M059J (cell line): ENCODE measurements around the gene ANKRD28. TPM values are rescaled to one million over a fixed set of nuclear protein-coding genes. Genes with fewer than 3 reads are reported as not detected.
"Not testable (repeated sequence)": the region's sequence is repeated elsewhere in the genome, so short reads cannot be mapped to it uniquely, and the experiment has no call there.

Experiments used
- DNase-seq: peaks from one replicate; pipeline ENCODE4 v3.0.0-alpha.2; 2012; ENCODE audit warnings: low read depth
- total RNA-seq: library from RNA; depleted of rRNA; stranded (reverse); fragments of >200 nt; shearing (Covaris generic); gene quantifications from 2 replicates; pipeline ENCODE4 v1.2.3, GENCODE V29; 2014

Gene ANKRD28
- total RNA-seq, 1 experiment from 2014 or later = 41.9 TPM

- no peak for DNase-seq
Observed at GRCh38 chr3:15771444-15771843, 26.3 kb downstream of the ANKRD28 start.

GRCh38 chr3:15769256-15769915 is 28.4 kb downstream of the ANKRD28 start:
- DNase-seq = no peak

GRCh38 chr3:15768421-15769255 is 29.1 kb downstream of the ANKRD28 start:
- peak; percentile 92 for DNase-seq

- no peak for DNase-seq
Observed at GRCh38 chr3:15766406-15766805, 31.4 kb downstream of the ANKRD28 start.

DNA sequence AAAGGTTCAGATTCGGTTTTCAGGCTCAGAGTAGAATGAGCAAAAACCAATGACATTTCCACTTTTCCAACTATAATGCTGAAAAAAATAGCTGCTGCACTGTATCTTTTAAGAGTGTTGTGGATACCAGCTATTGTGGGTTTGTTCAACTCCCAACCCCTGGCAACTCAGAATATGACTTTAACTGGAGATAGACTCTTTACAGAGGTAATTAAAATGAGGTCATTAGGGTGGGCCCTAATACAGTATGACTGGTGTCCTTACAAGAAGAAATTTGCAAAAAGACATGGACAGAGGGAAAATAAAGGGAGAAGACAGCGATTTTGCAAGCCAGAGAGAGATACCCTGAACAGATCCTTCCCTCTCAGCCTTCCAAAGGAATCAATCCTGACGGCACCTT is 39.5 kb downstream of the ANKRD28 start:
- no peak for DNase-seq

GRCh38 chr3:15757824-15758223 is 40.0 kb downstream of the ANKRD28 start:
- no peak for DNase-seq

DNA sequence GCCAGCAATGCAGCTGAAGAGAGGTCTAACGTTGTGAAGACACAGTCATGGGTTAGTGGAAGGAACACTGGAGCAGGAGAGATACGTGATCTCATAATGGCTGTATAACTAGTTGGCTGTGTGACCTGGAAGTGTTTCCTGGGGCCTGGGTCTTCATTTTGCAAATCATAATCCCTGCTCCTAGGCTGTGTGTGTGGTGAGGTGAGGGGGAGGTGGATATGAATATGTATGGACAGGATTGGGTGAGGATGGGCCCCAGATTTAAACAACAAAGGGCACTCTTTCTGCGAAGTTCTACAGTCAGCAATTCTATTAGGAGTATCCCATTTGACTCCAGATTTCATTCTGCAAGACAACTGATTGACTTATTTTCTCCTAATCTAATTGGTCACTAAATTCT is 41.3 kb downstream of the ANKRD28 start:
- no peak for DNase-seq

DNA sequence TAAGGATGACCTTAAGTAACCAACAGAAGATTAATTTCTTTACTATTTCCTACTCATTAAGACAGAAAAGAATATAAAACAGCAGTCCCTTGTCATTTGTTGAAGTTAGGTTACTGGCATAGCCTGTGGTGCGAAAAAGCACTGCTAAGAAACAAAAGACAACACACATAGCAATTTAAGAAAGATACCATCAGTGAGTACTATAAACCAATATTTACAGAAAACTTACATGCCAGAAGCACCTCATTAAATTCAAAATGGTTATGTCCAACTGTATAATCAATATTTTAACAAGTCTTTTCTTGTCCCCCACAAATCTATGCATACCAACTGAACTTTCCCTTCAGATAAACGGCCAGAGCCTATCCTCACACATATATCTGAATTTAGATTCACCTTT is 42.0 kb downstream of the ANKRD28 start:
- DNase-seq = no peak

DNA sequence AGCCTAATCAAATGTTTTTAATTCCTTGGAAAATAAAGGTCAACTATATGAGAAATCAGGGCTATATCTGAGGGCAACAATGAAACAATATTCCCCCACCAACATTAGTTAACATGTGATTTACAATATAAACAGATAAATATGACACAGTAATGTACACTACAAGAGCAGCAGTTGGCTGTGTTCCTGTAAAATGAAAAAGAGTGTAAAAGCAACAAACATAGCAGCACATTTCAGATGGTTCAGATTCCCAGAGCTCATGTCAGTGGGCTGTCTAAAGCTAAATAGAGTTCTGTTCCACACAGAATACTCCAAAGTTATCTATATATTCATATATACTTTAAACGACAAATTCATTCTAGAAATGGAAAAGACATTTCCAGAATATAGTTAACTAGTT is 42.6 kb downstream of the ANKRD28 start:
- no peak for DNase-seq

- DNase-seq = no peak
Observed at GRCh38 chr3:15754047-15754446, 43.7 kb downstream of the ANKRD28 start.

DNA sequence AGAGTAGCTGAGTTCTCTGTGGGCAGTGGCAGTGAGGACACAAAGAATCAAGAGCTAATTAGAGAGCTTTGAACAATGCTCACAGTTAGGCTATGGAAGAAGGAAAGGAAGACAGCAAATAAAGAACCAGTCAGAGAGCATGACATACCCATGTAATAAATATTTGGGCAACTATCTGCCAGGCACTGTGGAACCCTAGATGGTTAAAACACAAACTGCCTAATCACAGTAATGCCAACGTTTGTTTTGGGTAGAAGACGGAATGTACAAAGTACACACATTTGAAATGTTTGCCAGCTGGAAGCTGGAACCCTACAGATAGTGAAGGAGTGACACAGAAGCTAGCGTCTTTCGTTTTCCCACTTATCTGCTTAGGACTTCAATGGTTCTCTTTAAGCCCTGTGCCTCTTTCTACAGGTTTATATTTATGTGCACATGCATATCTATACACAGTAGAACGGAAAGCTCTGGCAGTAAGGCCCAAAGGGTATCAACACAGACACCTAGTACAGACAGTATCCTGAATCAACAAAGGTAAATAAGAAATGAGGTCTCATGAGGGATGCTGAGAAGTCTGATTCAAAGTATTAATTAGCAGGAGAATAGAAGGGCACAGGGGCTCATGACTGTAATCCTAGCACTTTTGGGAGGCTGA is 44.6 kb downstream of the ANKRD28 start:
- no peak for DNase-seq

GRCh38 chr3:15750879-15751278 is 46.9 kb downstream of the ANKRD28 start:
- DNase-seq = no peak

- DNase-seq = no peak
Observed at GRCh38 chr3:15750143-15750542, 47.6 kb downstream of the ANKRD28 start.

DNA sequence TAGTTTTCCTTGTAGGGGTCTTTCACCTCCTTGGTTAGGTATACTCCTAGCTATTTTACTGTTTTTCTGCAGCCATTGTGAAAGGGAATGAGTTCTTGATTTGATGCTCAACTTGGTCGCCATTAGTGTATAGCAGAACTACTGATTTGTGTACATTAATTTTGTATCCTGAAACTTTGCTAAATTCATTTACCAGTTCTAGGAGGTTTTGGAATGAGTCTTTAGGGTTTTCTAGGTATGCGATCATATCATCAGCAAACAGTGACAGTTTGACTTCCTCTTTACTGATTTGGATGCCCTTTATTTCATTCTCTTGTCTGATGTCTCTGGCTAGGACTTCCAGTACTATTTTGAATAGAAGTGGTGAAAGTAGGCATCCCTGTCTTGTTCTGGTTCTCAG is 51.9 kb downstream of the ANKRD28 start:
- DNase-seq = not testable (repeated sequence)

DNA sequence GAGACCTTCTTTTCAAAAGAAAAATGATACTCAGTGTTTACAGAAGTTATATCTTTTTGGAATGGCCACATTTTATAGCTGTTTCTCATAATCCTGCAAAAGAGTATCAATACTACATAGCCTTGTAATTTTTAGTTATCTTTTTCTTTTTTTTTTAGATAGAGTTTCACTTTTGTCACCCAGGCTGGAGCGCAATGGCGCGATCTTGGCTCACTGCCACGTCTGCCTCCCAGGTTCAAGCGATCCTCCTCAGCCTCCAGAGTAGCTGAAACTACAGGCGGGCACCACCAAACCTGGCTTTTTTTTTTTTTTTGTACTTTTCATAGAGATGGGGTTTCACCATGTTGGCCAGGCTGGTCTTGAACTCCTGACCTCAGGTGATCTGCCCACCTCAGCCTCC is 53.6 kb downstream of the ANKRD28 start:
- no peak for DNase-seq

- no peak for DNase-seq
Observed at GRCh38 chr3:15743587-15744009, 54.2 kb downstream of the ANKRD28 start.

- DNase-seq = not testable (repeated sequence)
Observed at GRCh38 chr3:15742236-15742635, 55.5 kb downstream of the ANKRD28 start.

DNA sequence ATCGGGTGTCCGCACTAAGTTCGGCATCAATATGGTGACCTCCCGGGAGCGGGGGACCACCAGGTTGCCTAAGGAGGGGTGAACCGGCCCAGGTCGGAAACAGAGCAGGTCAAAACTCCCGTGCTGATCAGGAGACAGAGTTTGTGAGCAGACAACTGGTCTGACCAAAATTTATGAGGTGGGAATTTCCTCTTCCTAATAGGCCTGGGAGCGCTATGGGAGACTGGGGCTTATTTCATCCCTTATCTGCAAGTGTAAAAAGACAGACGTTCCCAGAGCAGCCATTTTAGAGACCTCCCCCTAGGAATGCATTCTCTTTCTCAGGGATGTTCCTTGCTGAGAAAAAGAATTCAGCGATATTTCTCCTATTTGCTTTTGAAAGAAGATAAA is 59.2 kb downstream of the ANKRD28 start:
- DNase-seq = not testable (repeated sequence)

DNA sequence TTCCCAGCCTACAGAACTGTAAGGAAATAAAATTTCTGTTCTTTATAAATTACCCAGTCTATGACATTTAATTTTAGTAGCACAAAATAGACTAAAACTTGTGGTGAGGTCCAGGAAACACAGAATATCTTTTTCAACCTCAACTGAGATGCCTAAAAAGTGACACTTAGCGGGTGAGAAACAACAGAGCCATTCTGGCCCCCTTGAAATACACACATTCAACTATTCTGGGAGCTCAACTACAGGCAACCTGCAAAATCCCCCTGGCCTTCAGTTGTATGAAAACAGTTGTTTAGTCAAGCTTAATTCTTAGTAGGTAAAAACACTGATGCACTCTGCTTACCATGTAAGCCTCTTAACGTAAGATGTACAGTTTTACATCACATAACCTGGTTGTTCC is 66.8 kb downstream of the ANKRD28 start:
- no peak for DNase-seq

DNA sequence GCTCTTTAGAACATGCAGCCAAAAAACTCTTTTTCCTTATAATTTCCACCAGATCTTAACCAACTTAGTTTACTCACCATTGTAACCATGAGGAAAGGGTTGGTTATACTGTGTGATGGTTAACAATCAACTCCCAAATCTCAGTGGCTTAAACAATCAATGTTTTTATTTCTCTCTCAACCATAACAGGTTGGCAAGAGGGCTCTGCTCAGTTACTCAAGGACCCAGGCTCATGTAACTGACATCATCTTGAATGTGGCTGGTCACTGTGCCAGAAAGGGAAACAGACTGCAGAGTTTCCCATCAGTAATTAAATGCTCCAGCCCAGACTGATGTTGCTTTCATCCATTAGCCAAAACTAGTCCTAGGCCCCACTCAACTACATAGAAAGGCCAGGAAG is 69.0 kb downstream of the ANKRD28 start:
- no peak for DNase-seq

DNA sequence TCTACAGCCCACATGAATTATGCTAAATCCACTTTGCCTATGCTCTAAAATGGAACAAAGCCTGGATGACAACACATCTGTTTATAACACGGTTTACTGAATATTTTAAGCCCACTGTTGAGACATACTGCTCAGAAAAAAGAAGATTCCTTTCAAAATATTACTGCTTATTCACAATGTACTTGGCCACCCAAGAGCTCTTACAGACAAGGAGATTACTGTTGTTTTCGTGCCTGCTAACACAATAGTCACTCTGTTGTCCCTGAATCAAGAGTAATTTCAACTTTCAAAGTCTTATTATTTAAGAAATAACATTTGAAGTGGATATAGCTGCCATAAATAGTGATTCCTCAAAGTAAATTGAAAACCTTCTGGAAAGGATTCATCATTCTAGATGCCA is 70.9 kb downstream of the ANKRD28 start:
- DNase-seq = no peak

DNA sequence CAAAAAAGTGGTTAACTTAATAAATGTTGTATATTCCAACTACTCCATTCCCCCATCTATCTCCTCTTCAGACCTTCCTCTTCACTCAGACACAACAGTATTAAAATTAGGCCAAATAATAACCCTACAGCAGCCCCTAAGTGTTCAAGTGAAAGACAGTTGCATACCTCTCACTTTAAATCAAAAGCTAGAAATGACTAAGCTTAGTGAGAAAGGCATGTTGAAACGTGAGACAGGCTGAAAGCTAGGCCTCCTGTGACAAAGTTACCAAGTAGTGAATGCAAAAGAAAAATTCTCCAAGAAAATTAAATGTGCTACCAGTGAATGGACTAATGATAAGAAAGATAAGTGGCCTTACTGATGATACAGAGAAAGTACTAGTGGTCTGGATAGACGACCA is 71.7 kb downstream of the ANKRD28 start:
- peak; percentile 4 for DNase-seq

- DNase-seq = no peak
Observed at GRCh38 chr3:15724446-15724845, 73.3 kb downstream of the ANKRD28 start.
